Psoas muscle (tissue), 8 donors: ENCODE data around the gene ENAH. TPM values are rescaled to one million over a fixed set of nuclear protein-coding genes. Genes with fewer than 3 reads are reported as not detected.
A peak's percentile ranks its signal among the peaks of the same experiment; 100 is the strongest.
"Not testable (repeated sequence)": the region's sequence is repeated elsewhere in the genome, so short reads cannot be mapped to it uniquely, and the experiment has no call there.

Experiments used
- ATAC-seq, 4 donors: fragments of 200-7000 bp; cut with Tn5 transposase; one replicate each; pipeline ENCODE4 v1.9.1; 2020; ENCODE audit warnings: moderate library complexity in 3 of 4, mild to moderate bottlenecking in 2 of 4
- DNase-seq, 2 donors: peaks; one replicate each; pipeline ENCODE4 v3.0.0-alpha.2; 2020
- H3K27ac ChIP-seq: fragments of 200-600 bp; one replicate; pipeline ENCODE4 v1.8.0; 2022
- H3K27me3 ChIP-seq, 3 donors: fragments of 200-600 bp in 1 of 3; one replicate each; pipeline versions ENCODE4 v1.6.1 to v1.8.0; 2013 to 2022; ENCODE audit warnings: low read length in 2 of 3, mild to moderate bottlenecking in 2 of 3, moderate library complexity in 1 of 3; ENCODE audit not compliant: insufficient read depth in 3 of 3
- H3K36me3 ChIP-seq, 2 donors: fragments of 200-600 bp in 1 of 2; one replicate each; pipeline versions ENCODE4 v1.6.1 to v1.8.0; 2013 to 2022; ENCODE audit warnings: low read depth in 1 of 2, mild to moderate bottlenecking in 1 of 2, moderate library complexity in 1 of 2; ENCODE audit not compliant: insufficient read depth in 1 of 2
- H3K4me1 ChIP-seq: fragments of 200-600 bp; one replicate; pipeline ENCODE4 v1.8.0; 2022
- H3K4me3 ChIP-seq: fragments of 200-600 bp; one replicate; pipeline ENCODE4 v1.8.0; 2022; ENCODE audit warnings: mild to moderate bottlenecking
- H3K9me3 ChIP-seq: fragments of 200-600 bp; one replicate; pipeline ENCODE4 v1.8.0; 2022
- WGBS, 3 donors: extraction: QIAGEN DNeasy Blood & Tissue Kit; methylation state at CpG; one replicate each; pipeline versions ENCODE4 v1.1.6 to v1.1.7; 2013; 5-methylcytosine and 5-hydroxymethylcytosine counted together
- intact Hi-C, 2 donors: fragments of 100-400 bp; cut with DNase I; formaldehyde crosslinking; loops; one replicate each; pipeline versions ENCODE4 v1.11.0 to v1.14.2; 2022
- polyA plus RNA-seq, 3 donors: library from polyadenylated mRNA; stranded (reverse); fragments of 200-250 nt; gene quantifications; one replicate each; pipeline ENCODE4 v1.2.3, GENCODE V29; 2013
- total RNA-seq, 4 donors: library from RNA; stranded (reverse); fragmentation: NEBNext Ultra II Directional in 2 of 4; extraction: Animal tissue kit (Norgen Biotek cat#: 25700) in 2 of 4; gene quantifications; one replicate each; pipeline versions ENCODE4 v1.2.1 to v1.2.4, GENCODE V29; 2021 to 2023
- TF ChIP-seq, protein P1 (sequence below): fragments of 200-600 bp; IDR thresholded peaks from one replicate; pipeline ENCODE4 v1.8.0; 2022; ENCODE audit warnings: antibody characterized with exemption
- donor health status: healthy with polysubstance abuse.
- donor health status: DM: no; HTN: no; CAD: no; lungs with moderate emphysema.
- donor health status: Bipolar disorder and iron deficiency.
- donor health status: healthy.
- donor health status: DM: yes; HTN: yes; CAD: no.
- donor health status: DM: no; HTN: no; CAD: no.
- donor health status: DM: no; HTN: no; CAD: no.
- donor health status: DM: yes; HTN: yes; CAD: no.

ENAH gene
- total and polyA plus RNA-seq, 7 donors = 17.1 to 262 (median 119) TPM

DNA sequence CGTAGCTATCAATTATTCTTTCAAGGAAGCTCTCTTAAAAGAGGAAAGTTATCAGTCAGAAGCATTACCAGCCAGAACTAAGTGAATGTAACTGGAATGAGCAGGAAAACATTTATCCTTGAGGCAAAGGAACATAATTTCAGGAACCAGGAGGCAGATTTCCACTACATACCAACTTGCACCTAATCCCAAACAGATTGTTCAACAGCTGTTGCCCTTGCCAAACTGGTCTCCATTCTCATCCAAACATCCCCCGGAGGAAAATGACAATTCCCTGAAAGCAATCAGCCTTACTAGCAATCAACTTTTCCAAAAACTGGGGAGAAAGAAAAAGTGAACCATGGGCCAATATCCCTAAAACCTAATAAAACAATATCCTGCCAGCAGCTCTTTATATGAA, 35.0 kb downstream of the ENAH start:
- DNase-seq (no peak), ATAC-seq (no peak)
- intact Hi-C loops = no loop called here
- Histone ChIP-seq H3K36me3 (no peaks in the 10 kb centered on the region), H3K4me1 (peaks cover 24% of the 10 kb centered on the region), H3K27me3 (no peaks in the 10 kb centered on the region), H3K27ac (no peak overlapping the region), H3K4me3 (no peak overlapping the region), H3K9me3 (no peaks in the 10 kb centered on the region)
- WGBS, 3 donors = 39 to 47% (median 44%) methylated on average over 2 of the region's 2 CpGs
- TF ChIP-seq, protein P1, sequence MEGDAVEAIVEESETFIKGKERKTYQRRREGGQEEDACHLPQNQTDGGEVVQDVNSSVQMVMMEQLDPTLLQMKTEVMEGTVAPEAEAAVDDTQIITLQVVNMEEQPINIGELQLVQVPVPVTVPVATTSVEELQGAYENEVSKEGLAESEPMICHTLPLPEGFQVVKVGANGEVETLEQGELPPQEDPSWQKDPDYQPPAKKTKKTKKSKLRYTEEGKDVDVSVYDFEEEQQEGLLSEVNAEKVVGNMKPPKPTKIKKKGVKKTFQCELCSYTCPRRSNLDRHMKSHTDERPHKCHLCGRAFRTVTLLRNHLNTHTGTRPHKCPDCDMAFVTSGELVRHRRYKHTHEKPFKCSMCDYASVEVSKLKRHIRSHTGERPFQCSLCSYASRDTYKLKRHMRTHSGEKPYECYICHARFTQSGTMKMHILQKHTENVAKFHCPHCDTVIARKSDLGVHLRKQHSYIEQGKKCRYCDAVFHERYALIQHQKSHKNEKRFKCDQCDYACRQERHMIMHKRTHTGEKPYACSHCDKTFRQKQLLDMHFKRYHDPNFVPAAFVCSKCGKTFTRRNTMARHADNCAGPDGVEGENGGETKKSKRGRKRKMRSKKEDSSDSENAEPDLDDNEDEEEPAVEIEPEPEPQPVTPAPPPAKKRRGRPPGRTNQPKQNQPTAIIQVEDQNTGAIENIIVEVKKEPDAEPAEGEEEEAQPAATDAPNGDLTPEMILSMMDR = no peak

DNA sequence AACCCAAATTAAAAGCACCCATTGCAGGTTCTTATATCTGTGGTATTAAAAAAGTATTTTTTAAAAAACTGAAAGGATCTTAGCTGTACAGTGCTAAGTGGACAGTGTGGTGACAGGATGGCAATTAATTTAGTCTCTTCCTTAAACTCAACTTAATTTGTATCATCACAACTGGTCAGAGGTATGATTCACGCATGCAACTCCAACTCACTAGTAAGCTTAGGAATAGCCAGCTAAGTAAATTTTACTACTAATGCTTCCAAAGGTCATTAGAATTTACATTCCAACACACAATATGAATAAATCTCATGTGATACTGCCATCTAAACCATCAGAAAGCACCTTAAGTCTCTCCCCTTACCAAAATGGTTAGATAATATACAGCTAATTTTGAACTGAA, 35.4 kb downstream of the ENAH start:
- 68 to 91% (median 76%) methylated on average over 1 of the region's 1 CpG for WGBS, 3 donors
- no peak overlapping the region for H3K4me3 ChIP-seq
- no peak overlapping the region for H3K27ac ChIP-seq
- no peaks in the 10 kb centered on the region for H3K27me3 ChIP-seq
- ATAC-seq (peak in 3 of 4 donors; percentile 30 to 47 (median 45)), DNase-seq (no peak)
- intact Hi-C loops = no loop called here
- H3K9me3 ChIP-seq = no peaks in the 10 kb centered on the region
- H3K4me1 ChIP-seq = peaks cover 24% of the 10 kb centered on the region
- TF ChIP-seq, protein P1 = no peak
- no peaks in the 10 kb centered on the region for H3K36me3 ChIP-seq

DNA sequence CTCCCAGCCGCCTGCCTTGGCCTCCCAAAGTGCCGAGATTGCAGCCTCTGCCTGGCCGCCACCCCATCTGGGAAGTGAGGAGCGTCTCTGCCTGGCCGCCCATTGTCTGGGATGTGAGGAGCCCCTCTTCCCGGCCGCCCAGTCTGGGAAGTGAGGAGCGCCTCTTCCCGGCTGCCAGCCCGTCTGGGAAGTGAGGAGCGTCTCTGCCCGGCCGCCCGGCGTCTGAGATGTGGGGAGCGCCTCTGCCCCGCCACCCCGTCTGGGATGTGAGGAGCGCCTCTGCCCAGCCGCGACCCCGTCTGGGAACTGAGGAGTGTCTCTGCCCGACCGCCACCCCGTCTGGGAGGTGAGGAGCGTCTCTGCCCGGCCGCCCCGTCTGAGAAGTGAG, 37.5 kb downstream of the ENAH start:
- H3K4me3 ChIP-seq, H3K27me3 ChIP-seq, H3K27ac ChIP-seq, intact Hi-C loops, DNase-seq, H3K9me3 ChIP-seq, H3K36me3 ChIP-seq, ATAC-seq: not testable (repeated sequence)
- 97 to 99% (median 98%) methylated on average over 12 to 25 of the region's 29 CpGs for WGBS, 3 donors
- peaks cover 24% of the 10 kb centered on the region for H3K4me1 ChIP-seq

DNA sequence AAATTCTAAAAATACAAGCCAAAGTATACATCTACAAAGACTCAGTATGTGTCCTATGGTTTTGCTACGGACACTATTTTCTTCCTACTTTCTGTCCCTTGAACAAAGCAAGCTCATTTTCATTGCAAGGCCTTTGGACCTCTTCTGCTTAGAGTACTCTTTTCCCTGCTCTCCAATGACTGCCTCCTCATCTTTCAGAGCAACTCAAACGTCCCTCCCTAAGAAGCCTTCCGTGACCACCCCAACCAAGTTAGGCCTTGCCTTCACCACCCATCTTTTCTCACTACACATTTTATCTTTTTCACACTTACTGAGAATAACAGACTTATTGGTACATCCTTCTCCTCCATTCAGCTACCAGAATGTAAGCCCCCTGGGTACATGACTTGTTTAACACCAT, 39.9 kb downstream of the ENAH start:
- TF ChIP-seq, protein P1 = no peak
- DNase-seq = no peak
- H3K36me3 ChIP-seq = no peaks in the 10 kb centered on the region
- peak in 3 of 4 donors; percentile 22 to 33 (median 27) for ATAC-seq
- H3K27me3 ChIP-seq = no peaks in the 10 kb centered on the region
- peaks cover 15% of the 10 kb centered on the region for H3K4me1 ChIP-seq
- intact Hi-C loops = loop anchor here in 1 of 2 donors (5.0 kb wide), 1 partner anchor 34 kb away; no protein-coding TSS in a partner anchor
- no peaks in the 10 kb centered on the region for H3K9me3 ChIP-seq
- no peak overlapping the region for H3K4me3 ChIP-seq
- no peak overlapping the region for H3K27ac ChIP-seq
- WGBS, 3 donors = 60 to 81% (median 61%) methylated on average over 3 of the region's 3 CpGs

DNA sequence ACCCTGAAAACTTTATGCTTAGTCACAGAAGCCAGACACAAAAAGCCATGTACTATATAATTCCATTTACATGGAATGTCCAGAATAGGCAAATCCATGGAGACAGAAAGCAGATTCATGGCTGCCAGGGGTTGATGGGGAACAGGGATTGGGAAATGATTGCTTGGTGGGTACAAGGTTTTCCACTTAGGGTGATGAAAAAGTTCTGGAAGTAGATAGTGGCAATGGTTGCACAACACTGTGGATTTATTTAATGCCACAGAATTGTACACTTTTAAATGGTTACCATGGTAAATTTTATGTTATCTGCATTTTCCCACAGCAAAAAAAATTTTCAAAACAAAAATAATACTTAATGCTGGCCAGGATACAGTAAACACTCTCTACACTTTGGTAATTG, 40.6 kb downstream of the ENAH start:
- H3K27me3 ChIP-seq = no peaks in the 10 kb centered on the region
- TF ChIP-seq, protein P1 = no peak
- H3K9me3 ChIP-seq = no peaks in the 10 kb centered on the region
- H3K27ac ChIP-seq = no peak overlapping the region
- DNase-seq (no peak), ATAC-seq (no peak)
- no peak overlapping the region for H3K4me3 ChIP-seq
- H3K4me1 ChIP-seq = peaks cover 18% of the 10 kb centered on the region
- intact Hi-C loops = loop anchor here in 1 of 2 donors (5.0 kb wide), 1 partner anchor 35 kb away; no protein-coding TSS in a partner anchor
- H3K36me3 ChIP-seq = no peaks in the 10 kb centered on the region
